Type B pancreatic cell (in vitro differentiated cells): ENCODE measurements around the gene OR14A2. TPM values are rescaled to one million over a fixed set of nuclear protein-coding genes. Genes with fewer than 3 reads are reported as not detected.
"Not testable (repeated sequence)": the region's sequence is repeated elsewhere in the genome, so short reads cannot be mapped to it uniquely, and the experiment has no call there.

Experiments
- DNase-seq: peaks from one replicate; pipeline ENCODE4 v3.0.0; 2021; ENCODE audit warnings: mixed read lengths; ENCODE audit not compliant: unreplicated experiment; ENCODE audit errors: extremely low spot score
- H3K27ac Mint-ChIP-seq: 2 replicates; pipeline ENCODE4 v1.8.0; 2021; ENCODE audit warnings: mild to moderate bottlenecking, mixed read lengths
- H3K27me3 Mint-ChIP-seq: 2 replicates; pipeline ENCODE4 v1.8.0; 2021; ENCODE audit warnings: mixed read lengths
- H3K36me3 Mint-ChIP-seq: 2 replicates; pipeline ENCODE4 v1.8.0; 2021; ENCODE audit warnings: mixed read lengths
- H3K4me1 Mint-ChIP-seq: one replicate; pipeline ENCODE4 v1.8.0; 2021; ENCODE audit warnings: mixed read lengths; ENCODE audit not compliant: unreplicated experiment
- H3K4me3 Mint-ChIP-seq: 2 replicates; pipeline ENCODE4 v1.8.0; 2021; ENCODE audit warnings: mild to moderate bottlenecking, mixed read lengths
- H3K9me3 Mint-ChIP-seq: 2 replicates; pipeline ENCODE4 v1.8.0; 2021; ENCODE audit warnings: mixed read lengths
- CTCF ChIP-seq: fragments of 200-600 bp; sonication (generic); conservative IDR thresholded peaks from 2 replicates; pipeline ENCODE4 v1.5.0; 2021; ENCODE audit warnings: antibody characterized with exemption, mild to moderate bottlenecking
- total RNA-seq: library from RNA; stranded (reverse); gene quantifications from 2 replicates; pipeline ENCODE4 v1.2.1, GENCODE V29; 2021; ENCODE audit warnings: low replicate concordance

The OR14A2 gene
- total RNA-seq, 1 donor from 2014 or later: not detected

- H3K36me3 Mint-ChIP-seq: no peaks in the 10 kb centered on the region
- no peaks in the 10 kb centered on the region for H3K9me3 Mint-ChIP-seq
- TF ChIP-seq CTCF: no peak
- no peaks in the 10 kb centered on the region for H3K27me3 Mint-ChIP-seq
- H3K4me3 Mint-ChIP-seq: no peak overlapping the region
- H3K4me1 Mint-ChIP-seq: no peaks in the 10 kb centered on the region
- H3K27ac Mint-ChIP-seq: no peak overlapping the region
- no peak for DNase-seq
Measured at GRCh38 chr1:247747616-247748015, 325 bp downstream of the OR14A2 start.

- DNase-seq: no peak
- Mint-ChIP-seq H3K4me1 (no peaks in the 10 kb centered on the region), H3K27ac (no peak overlapping the region), H3K27me3 (no peaks in the 10 kb centered on the region), H3K4me3 (no peak overlapping the region), H3K36me3 (no peaks in the 10 kb centered on the region), H3K9me3 (no peaks in the 10 kb centered on the region)
- TF ChIP-seq CTCF: no peak
Measured at GRCh38 chr1:247746391-247746935, 1.5 kb downstream of the OR14A2 start.

GRCh38 chr1:247742215-247742760 is 5.7 kb downstream of the OR14A2 start:
- H3K27ac Mint-ChIP-seq, H3K4me1 Mint-ChIP-seq, DNase-seq, H3K4me3 Mint-ChIP-seq, H3K36me3 Mint-ChIP-seq, H3K9me3 Mint-ChIP-seq, H3K27me3 Mint-ChIP-seq: not testable (repeated sequence)

GRCh38 chr1:247741756-247742155 is 6.2 kb downstream of the OR14A2 start:
- Mint-ChIP-seq H3K36me3 (no peaks in the 10 kb centered on the region), H3K9me3 (no peaks in the 10 kb centered on the region), H3K4me1 (no peaks in the 10 kb centered on the region), H3K4me3 (no peak overlapping the region), H3K27me3 (no peaks in the 10 kb centered on the region), H3K27ac (no peak overlapping the region)
- DNase-seq: no peak
- no peak for TF ChIP-seq CTCF

GRCh38 chr1:247740721-247741120 is 7.2 kb downstream of the OR14A2 start:
- no peak for DNase-seq
- no peaks in the 10 kb centered on the region for H3K9me3 Mint-ChIP-seq
- H3K27ac Mint-ChIP-seq: no peak overlapping the region
- no peaks in the 10 kb centered on the region for H3K4me1 Mint-ChIP-seq
- H3K27me3 Mint-ChIP-seq: no peaks in the 10 kb centered on the region
- no peak overlapping the region for H3K4me3 Mint-ChIP-seq
- no peak for TF ChIP-seq CTCF
- H3K36me3 Mint-ChIP-seq: no peaks in the 10 kb centered on the region

GRCh38 chr1:247738315-247738714 is 9.6 kb downstream of the OR14A2 start, which contains the start of gene OR14K1:
OR14K1 (plus strand) TSS chr1:247738615; CDS start chr1:247738615, 0 bp downstream.
- TF ChIP-seq CTCF: no peak
- Mint-ChIP-seq H3K36me3 (no peaks in the 10 kb centered on the region), H3K27ac (no peak within 1 kb of the TSS), H3K27me3 (no peaks in the 10 kb centered on the region), H3K9me3 (no peaks in the 10 kb centered on the region), H3K4me3 (no peak within 1 kb of the TSS), H3K4me1 (no peaks in the 10 kb centered on the region)
- no peak for DNase-seq
